Endothelial cell of umbilical vein (primary cell): ENCODE measurements around the gene VAMP2. TPM values are rescaled to one million over a fixed set of nuclear protein-coding genes. Genes with fewer than 3 reads are reported as not detected.

Experiments used
- BruUV-seq: library from RNA; stranded (reverse); fragments of 400-500 nt; replicated peaks from 2 replicates; lab custom pipeline; 2021; lab: Mats Ljungman, UMichigan
- CTCF ChIA-PET: fragments of 300-600, 350-600 bp; sonication (Branson Sonifier 250); formaldehyde crosslinking; loops from one replicate; lab custom pipeline; 2021; ENCODE audit warnings: antibody characterized with exemption, inconsistent platforms; lab: Charles Lee
- POLR2A ChIA-PET: fragments of 300-600, 350-600 bp; sonication (Branson Sonifier 250); formaldehyde crosslinking; loops from one replicate; lab custom pipeline; 2021; ENCODE audit warnings: antibody characterized with exemption, inconsistent platforms; lab: Charles Lee
- DNase-seq: peaks from one replicate; pipeline ENCODE4 v3.0.0-alpha.2; 2011; ENCODE audit warnings: low read depth, low spot score
- FAIRE-seq: peaks from 2 replicates; lab custom pipeline; 2011; peaks lifted over from hg19 to GRCh38; lab: Jason Lieb, UNC
- H2AFZ ChIP-seq: 2 replicates; pipeline ENCODE4 v1.6.0; 2012; ENCODE audit warnings: low read depth, low read length, control low read depth, inconsistent platforms
- H3K27ac ChIP-seq: 2 replicates; pipeline ENCODE4 v1.5.1; 2011; ENCODE audit warnings: low read depth, mild to moderate bottlenecking, control low read depth, low read length, moderate library complexity; ENCODE audit not compliant: insufficient read depth
- H3K27me3 ChIP-seq, 2 experiments: 2 replicates each; pipeline versions ENCODE4 v1.6.0 to v1.6.1; 2011; ENCODE audit warnings: low read length in 2 of 2, mixed read lengths in 1 of 2; ENCODE audit not compliant: control insufficient read depth in 2 of 2, insufficient read depth in 2 of 2
- H3K36me3 ChIP-seq, 2 experiments: 2 replicates in 1 of 2; 3 replicates in 1 of 2; pipeline ENCODE4 v1.5.1; 2011; ENCODE audit warnings: low read length in 2 of 2, mild to moderate bottlenecking in 1 of 2, moderate library complexity in 1 of 2; ENCODE audit not compliant: control insufficient read depth in 2 of 2, insufficient read depth in 2 of 2; ENCODE audit errors: extremely low read depth in 1 of 2
- H3K4me1 ChIP-seq: 3 replicates; pipeline ENCODE4 v1.5.1; 2011; ENCODE audit warnings: mild to moderate bottlenecking, low read length; ENCODE audit not compliant: control insufficient read depth, insufficient read depth; ENCODE audit errors: extremely low read depth
- H3K4me2 ChIP-seq: 2 replicates; pipeline ENCODE4 v1.6.1; 2011; ENCODE audit warnings: low read length, control low read depth, mixed read lengths; ENCODE audit not compliant: insufficient read depth
- H3K4me3 ChIP-seq, 3 experiments: fragments of 200-600 bp in 1 of 3; sonication (generic), shearing (Covaris generic) in 1 of 3; replicated peaks in 1 of 3; 2 replicates each; pipeline ENCODE4 v1.5.1; 2011 to 2016; ENCODE audit warnings: control low read depth in 3 of 3, low read length in 3 of 3, mild to moderate bottlenecking in 2 of 3, inconsistent platforms in 1 of 3, low read depth in 1 of 3, moderate library complexity in 1 of 3; ENCODE audit not compliant: insufficient read depth in 1 of 3
- H3K79me2 ChIP-seq: 2 replicates; pipeline ENCODE4 v1.6.0; 2012; ENCODE audit warnings: low read length, inconsistent platforms; ENCODE audit not compliant: control insufficient read depth, insufficient read depth
- H3K9ac ChIP-seq: replicated peaks from 2 replicates; pipeline ENCODE3; 2011; ENCODE audit warnings: low read length, control low read depth; ENCODE audit not compliant: insufficient read depth; ENCODE audit errors: extremely low read depth
- H3K9me1 ChIP-seq: replicated peaks from 3 replicates; pipeline ENCODE4 v1.6.0; 2011; ENCODE audit warnings: mild to moderate bottlenecking, low read length; ENCODE audit not compliant: control insufficient read depth, insufficient read depth; ENCODE audit errors: extremely low read depth
- H3K9me3 ChIP-seq: replicated peaks from 2 replicates; pipeline ENCODE4 v1.5.1; 2012; ENCODE audit warnings: low read length, inconsistent platforms; ENCODE audit not compliant: control insufficient read depth, insufficient read depth
- H4K20me1 ChIP-seq: replicated peaks from 2 replicates; pipeline ENCODE3; 2011; ENCODE audit warnings: mild to moderate bottlenecking, low read length; ENCODE audit not compliant: control insufficient read depth, insufficient read depth; ENCODE audit errors: extremely low read depth
- EZH2 ChIP-seq: IDR thresholded peaks from 2 replicates; pipeline ENCODE4 v1.6.1; 2012; ENCODE audit warnings: borderline replicate concordance, low read depth, mild to moderate bottlenecking, moderate library complexity, low read length, inconsistent platforms; ENCODE audit not compliant: severe bottlenecking
- FOS ChIP-seq: IDR thresholded peaks from 2 replicates; pipeline ENCODE4 v1.6.1; 2011; ENCODE audit warnings: mild to moderate bottlenecking, low read length, moderate library complexity, borderline replicate concordance; ENCODE audit not compliant: insufficient read depth
- GATA2 ChIP-seq: IDR thresholded peaks from 2 replicates; pipeline ENCODE4 v1.7.0; 2011; ENCODE audit warnings: low read depth, mild to moderate bottlenecking, moderate library complexity, mixed read lengths, low read length; ENCODE audit not compliant: insufficient read length, insufficient read depth
- JUN ChIP-seq: IDR thresholded peaks from 2 replicates; pipeline ENCODE4 v1.6.1; 2011; ENCODE audit warnings: borderline replicate concordance, low read depth; ENCODE audit not compliant: insufficient read length, insufficient read depth
- MAX ChIP-seq: IDR thresholded peaks from 2 replicates; pipeline ENCODE4 v1.6.1; 2011; ENCODE audit not compliant: insufficient read depth, insufficient read length
- MYC ChIP-seq: IDR thresholded peaks from one replicate; pipeline ENCODE4 v1.6.1; 2011; ENCODE audit warnings: mild to moderate bottlenecking, low read depth, low read length
- POLR2A ChIP-seq: IDR thresholded peaks from 2 replicates; pipeline ENCODE4 v1.6.1; 2012; ENCODE audit warnings: low read depth, mild to moderate bottlenecking, control low read depth, low read length
- POLR2AphosphoS5 ChIP-seq: IDR thresholded peaks from 2 replicates; pipeline ENCODE4 v1.6.1; 2012; ENCODE audit warnings: low read depth, mild to moderate bottlenecking, control low read depth, low read length, moderate library complexity; ENCODE audit not compliant: insufficient read depth
- dilution Hi-C: fragments of 300-500 bp; cut with MboI; formaldehyde crosslinking; loops from one replicate; pipeline ENCODE4 v1.15.0; 2019; ENCODE audit warnings: low sequenced_read_pairs; ENCODE audit not compliant: extremely low pct_ligation_motif_present
- intact Hi-C: fragments of 100-400 bp; cut with micrococcal nuclease; formaldehyde crosslinking; loops from one replicate; pipeline ENCODE4 v1.10.0; 2022
- polyA plus RNA-seq, 4 experiments: library from polyadenylated mRNA; depleted of rRNA in 3 of 4; stranded (reverse) in 3 of 4; unstranded in 1 of 4; fragments of >200 nt; gene quantifications; 2 replicates each; pipeline versions ENCODE4 v1.2.1 to v1.2.3, GENCODE V29; 2011 to 2012; ENCODE audit warnings: missing spikeins in 1 of 4
- total RNA-seq: library from RNA; stranded (reverse); gene quantifications from 2 replicates; pipeline ENCODE4 v1.2.3, GENCODE V29; 2021
- TF ChIP-seq, protein P1 (sequence below), 2 donors: IDR thresholded peaks; 1 replicate in 1 of 2; 2 replicates in 1 of 2; pipeline ENCODE4 v1.5.1; 2011; ENCODE audit warnings: low read length in 2 of 2, mild to moderate bottlenecking in 2 of 2, moderate library complexity in 2 of 2, control low read depth in 1 of 2, inconsistent platforms in 1 of 2, low read depth in 1 of 2; ENCODE audit not compliant: insufficient read depth in 1 of 2; ENCODE audit errors: extremely low read depth in 1 of 2

Gene VAMP2
- total and polyA plus RNA-seq, 2 donors (not counting 3 experiments of a cell fraction or from before 2014, with no cell fraction given): 35.9 to 38.0 TPM

DNA sequence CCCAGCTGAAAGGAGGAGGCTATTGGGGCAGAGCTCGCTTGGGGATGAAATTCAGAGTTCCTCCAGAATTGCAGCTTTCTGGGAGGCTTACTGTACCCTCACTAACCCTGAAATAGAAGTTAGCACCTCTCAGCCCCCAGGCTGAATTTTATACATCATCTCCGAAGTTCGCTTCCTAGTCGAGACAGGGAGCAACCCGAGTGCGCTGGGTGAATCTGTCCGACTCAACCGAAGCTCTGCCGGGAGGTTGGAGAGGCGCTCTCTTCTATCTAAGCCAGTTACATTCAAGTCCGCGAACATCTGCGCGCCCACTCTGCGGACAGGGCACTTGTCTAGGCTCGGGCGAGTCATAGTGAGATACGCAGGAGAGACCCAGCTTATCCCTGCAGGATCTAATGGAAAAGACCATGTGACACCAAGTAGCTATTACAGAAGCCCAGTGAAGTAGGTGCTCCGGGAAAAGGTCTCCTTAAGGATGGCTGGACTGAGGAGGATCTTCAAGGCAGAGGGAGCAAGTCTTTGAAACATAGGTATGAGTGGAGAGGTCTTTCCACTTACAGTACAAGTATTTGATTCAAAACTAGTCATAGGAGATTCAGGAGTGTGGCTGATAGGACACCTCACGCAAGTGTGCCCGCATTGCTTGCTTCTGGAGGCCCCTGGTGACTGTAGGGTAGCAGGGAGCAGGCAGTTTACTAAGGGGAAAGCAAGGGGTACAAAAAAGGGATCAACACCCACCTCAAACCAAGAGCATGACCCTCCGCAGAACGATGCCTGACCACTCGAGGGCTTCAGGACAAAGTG lies 38.2 kb downstream of the VAMP2 start:
- CTCF ChIA-PET: interaction anchor here (0.8 to 2.8 kb wide), 6 partner anchors 14 to 50 kb away, joined by 3 to 19 read pairs (median 6); no protein-coding TSS in a partner anchor
- DNase-seq (peak; percentile 29), FAIRE-seq (peak; percentile 55)
- peaks cover 3% of the 10 kb centered on the region for H4K20me1 ChIP-seq
- peaks cover 8 to 14% of the 10 kb centered on the region in 2 experiments for H3K27me3 ChIP-seq
- H3K4me2 ChIP-seq: peak overlapping the region; percentile 77
- no peak overlapping the region for H3K27ac ChIP-seq
- TF ChIP-seq MYC (no peak), GATA2 (no peak), EZH2 (no peak), MAX (no peak), POLR2A (no peak), POLR2AphosphoS5 (no peak), FOS (no peak), JUN (no peak)
- TF ChIP-seq, protein P1, sequence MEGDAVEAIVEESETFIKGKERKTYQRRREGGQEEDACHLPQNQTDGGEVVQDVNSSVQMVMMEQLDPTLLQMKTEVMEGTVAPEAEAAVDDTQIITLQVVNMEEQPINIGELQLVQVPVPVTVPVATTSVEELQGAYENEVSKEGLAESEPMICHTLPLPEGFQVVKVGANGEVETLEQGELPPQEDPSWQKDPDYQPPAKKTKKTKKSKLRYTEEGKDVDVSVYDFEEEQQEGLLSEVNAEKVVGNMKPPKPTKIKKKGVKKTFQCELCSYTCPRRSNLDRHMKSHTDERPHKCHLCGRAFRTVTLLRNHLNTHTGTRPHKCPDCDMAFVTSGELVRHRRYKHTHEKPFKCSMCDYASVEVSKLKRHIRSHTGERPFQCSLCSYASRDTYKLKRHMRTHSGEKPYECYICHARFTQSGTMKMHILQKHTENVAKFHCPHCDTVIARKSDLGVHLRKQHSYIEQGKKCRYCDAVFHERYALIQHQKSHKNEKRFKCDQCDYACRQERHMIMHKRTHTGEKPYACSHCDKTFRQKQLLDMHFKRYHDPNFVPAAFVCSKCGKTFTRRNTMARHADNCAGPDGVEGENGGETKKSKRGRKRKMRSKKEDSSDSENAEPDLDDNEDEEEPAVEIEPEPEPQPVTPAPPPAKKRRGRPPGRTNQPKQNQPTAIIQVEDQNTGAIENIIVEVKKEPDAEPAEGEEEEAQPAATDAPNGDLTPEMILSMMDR (IDR thresholded peaks at IDR 0.05; ENCODE audit: extremely low read depth in 1 of 2, insufficient read depth in 1 of 2, low read depth in 1 of 2, low read length in 2 of 2): no peak
- no peaks in the 10 kb centered on the region for H3K9me3 ChIP-seq
- no peaks in the 10 kb centered on the region for H3K36me3 ChIP-seq
- no TSS peak for BruUV-seq
- intact Hi-C loops (loop anchor here (1.0 to 5.0 kb wide), 2 partner anchors 32 to 282 kb away; no protein-coding TSS in a partner anchor), dilution Hi-C loops (no loop called here)
- no peak overlapping the region for H3K9ac ChIP-seq
- H2AFZ ChIP-seq: peak overlapping the region; percentile 24
- POLR2A ChIA-PET: interaction anchor here (1.7 kb wide), 1 partner anchor 49 kb away, joined by 8 read pairs; no protein-coding TSS in a partner anchor
- peak overlapping the region; percentile 4 to 60 (median 8) for H3K4me3 ChIP-seq
- H3K9me1 ChIP-seq: no peaks in the 10 kb centered on the region
- H3K79me2 ChIP-seq: no peaks in the 10 kb centered on the region
- H3K4me1 ChIP-seq: peaks cover 33% of the 10 kb centered on the region
